Activated CD4-positive, alpha-beta T cell treated with anti-CD3 and anti-CD28 coated beads for 4 hours (primary cell): ENCODE measurements around the gene BTBD1.

Source experiments
- DNase-seq, 2 donors: peaks; one replicate each; pipeline ENCODE4 v3.0.0-alpha.2; 2020

The BTBD1 gene

GRCh38 chr15:82985688-82986441 lies 81.2 kb downstream of the BTBD1 start, which contains the start of gene RAMAC:
Gene RAMAC, plus strand, starts transcription at chr15:82986210. Its CDS starts 2,809 bp downstream, at chr15:82989019.
- peak; percentile 91 to 94 for DNase-seq

- DNase-seq = no peak
Observed at GRCh38 chr15:82980981-82981380, 86.1 kb downstream of the BTBD1 start.

GRCh38 chr15:82979726-82980125 lies 87.3 kb downstream of the BTBD1 start:
- no peak for DNase-seq

DNA sequence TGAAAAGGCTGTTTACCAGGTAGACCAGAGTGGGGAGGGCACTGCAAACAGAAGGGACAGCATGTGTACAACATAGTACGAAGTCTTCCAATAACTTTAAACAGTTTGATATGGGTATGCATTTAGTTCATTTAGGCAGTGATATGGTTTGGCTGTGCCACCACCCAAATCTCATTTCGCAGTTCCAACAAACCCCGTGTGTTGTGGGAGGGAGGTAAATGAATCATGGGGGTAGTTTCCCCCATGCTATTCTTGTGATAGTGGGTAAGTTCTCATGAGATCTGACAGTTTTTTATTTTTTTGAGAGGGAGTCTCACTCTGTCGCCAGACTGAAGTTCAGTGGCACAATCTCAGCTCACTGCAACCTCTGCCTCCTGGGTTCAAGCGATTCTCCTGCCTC lies 88.6 kb downstream of the BTBD1 start:
- no peak for DNase-seq

GRCh38 chr15:82977076-82977475 lies 90.0 kb downstream of the BTBD1 start:
- no peak for DNase-seq

DNA sequence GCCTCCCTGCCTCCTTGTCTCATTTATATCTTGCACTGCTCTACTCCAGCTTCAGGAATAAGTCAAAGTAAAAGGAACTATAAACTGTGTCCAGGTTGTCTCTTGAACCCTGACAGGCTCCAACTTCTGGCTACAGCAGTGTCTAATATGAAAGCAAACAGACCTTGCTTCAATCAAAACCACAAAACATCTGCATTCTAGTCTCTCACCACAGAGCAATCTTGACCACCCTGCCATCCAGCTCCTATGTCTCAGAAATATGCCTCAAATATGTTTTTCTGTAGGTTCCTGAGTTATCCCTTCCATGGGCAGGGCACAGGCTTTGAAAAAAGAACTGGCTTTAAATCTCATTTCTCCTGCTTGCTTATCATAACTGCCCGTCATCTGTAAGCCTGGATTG lies 94.1 kb downstream of the BTBD1 start:
- no peak for DNase-seq

GRCh38 chr15:82971218-82971984 lies 95.7 kb downstream of the BTBD1 start:
- no peak for DNase-seq

DNA sequence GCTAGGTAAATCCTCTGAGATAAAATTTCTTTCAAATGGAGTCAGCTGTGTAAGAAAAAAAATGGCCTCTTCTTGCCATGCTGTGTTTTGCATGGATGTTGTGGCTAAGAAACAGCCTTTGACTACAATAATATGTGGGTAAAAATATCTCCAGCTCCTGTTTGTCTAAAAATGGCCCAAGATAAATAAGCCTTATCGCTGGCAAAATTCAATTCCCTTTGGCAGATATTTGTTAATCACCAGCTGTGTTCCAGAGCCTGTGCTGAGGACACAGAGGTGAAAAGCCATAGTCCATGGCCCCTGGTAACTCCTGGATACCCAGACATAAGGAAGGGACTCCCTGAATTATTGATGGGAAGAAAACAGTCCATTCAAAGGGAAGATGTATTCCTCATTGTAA lies 96.4 kb downstream of the BTBD1 start:
- DNase-seq = no peak

DNA sequence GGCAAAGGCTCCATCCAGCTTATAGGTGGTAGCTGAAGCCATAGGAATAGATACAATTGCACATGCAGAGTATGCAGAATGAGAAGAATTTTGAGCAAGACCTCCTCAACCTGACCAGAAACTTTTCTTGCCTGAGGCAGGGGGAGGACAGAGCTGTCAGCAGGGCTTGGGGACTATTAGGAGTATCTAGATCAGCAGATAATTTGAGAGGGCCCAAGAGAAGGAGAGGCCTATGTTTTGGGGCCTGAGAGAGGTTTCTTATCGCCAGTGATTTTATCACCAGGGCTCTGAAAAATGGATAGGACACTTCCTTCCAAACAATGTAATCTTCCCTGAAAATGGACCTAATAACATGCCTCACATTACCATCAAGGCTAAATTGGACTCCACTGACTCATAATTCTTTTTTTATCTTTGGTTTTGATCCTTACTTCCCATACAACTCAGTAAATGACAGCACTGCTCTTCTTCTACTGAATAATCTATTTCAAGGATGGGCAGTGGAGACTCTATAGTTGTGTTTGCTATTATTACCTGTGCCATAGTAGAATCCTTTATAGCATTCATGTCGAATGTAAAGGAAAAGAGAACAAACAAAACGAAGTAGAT lies 96.9 kb downstream of the BTBD1 start:
- no peak for DNase-seq

- no peak for DNase-seq
Observed at GRCh38 chr15:82969353-82969752, 97.7 kb downstream of the BTBD1 start.

GRCh38 chr15:82968066-82968465 lies 99.0 kb downstream of the BTBD1 start:
- DNase-seq = no peak

- no peak for DNase-seq
Observed at GRCh38 chr15:82966671-82967071, 100.4 kb downstream of the BTBD1 start.
